ENCODE data around the gene NINL. TPM values are rescaled to one million over a fixed set of nuclear protein-coding genes. Genes with fewer than 3 reads are reported as not detected.

NINL gene
- total and polyA plus RNA-seq, 4 donors: 1.9 to 3.6 (median 2.8) TPM

GRCh38 chr20:25525295-25525694, 60.0 kb downstream of the NINL start:
- H3K4me1 ChIP-seq (ENCODE audit: control insufficient read depth in 4 of 4, insufficient read depth in 4 of 4, low read length in 3 of 4): peaks cover 0 to 9% (median 7%) of the 10 kb centered on the region in 4 donors
- no peak for DNase-seq (ENCODE audit: low spot score)
- H3K27me3 ChIP-seq (ENCODE audit: control insufficient read depth in 4 of 4, insufficient read depth in 4 of 4, low read length in 3 of 4): no peaks in the 10 kb centered on the region
- TF ChIP-seq HNF4A (conservative IDR thresholded peaks at IDR 0.05) (no peak), RXRA (IDR thresholded peaks at IDR 0.05) (no peak), GABPA (IDR thresholded peaks at IDR 0.05 in 1 of 2, conservative IDR thresholded peaks at IDR 0.05 in 1 of 2) (no peak), FOXA2 (IDR thresholded peaks at IDR 0.05) (no peak), FOXA1 (IDR thresholded peaks at IDR 0.05) (no peak), SP1 (IDR thresholded peaks at IDR 0.05) (no peak), HNF4G (IDR thresholded peaks at IDR 0.05) (no peak), RAD21 (IDR thresholded peaks at IDR 0.05) (no peak), ZBTB33 (IDR thresholded peaks at IDR 0.05) (no peak), NR2F2 (IDR thresholded peaks at IDR 0.05) (no peak), ATF3 (IDR thresholded peaks at IDR 0.05) (no peak), TAF1 (conservative IDR thresholded peaks at IDR 0.05) (no peak), YY1 (IDR thresholded peaks at IDR 0.05) (no peak), JUND (IDR thresholded peaks at IDR 0.05) (no peak), MAX (IDR thresholded peaks at IDR 0.05) (no peak), REST (IDR thresholded peaks at IDR 0.05) (no peak), EGR1 (IDR thresholded peaks at IDR 0.05; ENCODE audit: low read depth in 2 of 2) (no peak), CTCF (IDR thresholded peaks at IDR 0.05; ENCODE audit: low read depth, low read length, missing input control) (no peak)
- H3K9me3 ChIP-seq (ENCODE audit: control insufficient read depth in 4 of 4, low read length in 3 of 4): no peaks in the 10 kb centered on the region
- H3K9ac ChIP-seq (ENCODE audit: low read depth in 1 of 2, low read length in 2 of 2): no peak overlapping the region
- H3K27ac ChIP-seq (ENCODE audit: low read depth in 1 of 2, low read length in 2 of 2): no peak overlapping the region
- H3K36me3 ChIP-seq (ENCODE audit: control insufficient read depth in 4 of 4, insufficient read depth in 3 of 4, low read depth in 1 of 4, low read length in 3 of 4): peaks cover 0 to 12% (median 2%) of the 10 kb centered on the region in 4 donors
- no peak overlapping the region for H3K4me3 ChIP-seq (ENCODE audit: low read depth in 1 of 3, low read length in 3 of 3)
- WGBS: 94% methylated on average over 6 of the region's 6 CpGs

Measured in liver (tissue), 9 donors.